Body of pancreas (tissue), 4 donors: ENCODE results near the gene ARHGAP6.

Experiments
- CTCF ChIP-seq, 7 experiments: fragments of 450-650 bp in 4 of 7; fragments of 200-600 bp in 3 of 7; sonication (generic) in 3 of 7; IDR thresholded peaks; one replicate each; pipeline ENCODE4 v1.5.1; 2016 to 2019; ENCODE audit warnings: antibody characterized with exemption in 7 of 7
- POLR2A ChIP-seq, 3 donors: fragments of 450-650 bp; IDR thresholded peaks; one replicate each; pipeline ENCODE4 v1.6.1; 2016; ENCODE audit warnings: antibody characterized with exemption in 3 of 3, mild to moderate bottlenecking in 2 of 3

- TF ChIP-seq CTCF (IDR thresholded peaks at IDR 0.05) (no peak), POLR2A (IDR thresholded peaks at IDR 0.05) (no peak)
Observed at GRCh38 chrX:11446949-11447348, 218.8 kb downstream of the ARHGAP6 start.
